ENCODE data around the gene PTPRK.

- TF ChIP-seq CTCF (IDR thresholded peaks at IDR 0.05 in 4 of 5, conservative IDR thresholded peaks at IDR 0.05 in 1 of 5) (no peak), POLR2A (IDR thresholded peaks at IDR 0.05) (no peak)
These were observed 550.7 kb downstream of the PTPRK start for GRCh38 chr6:127969701-127970100.
